ENCODE results near the gene SEMA4C.

Gene SEMA4C

GRCh38 chr2:96819876-96820511 lies 49.9 kb downstream of the SEMA4C start:
- H3K27ac ChIP-seq = no peak overlapping the region
- no peak for TF ChIP-seq CTCF (conservative IDR thresholded peaks at IDR 0.05)
- no peak for TF ChIP-seq ZFX (IDR thresholded peaks at IDR 0.05)

- no peak for TF ChIP-seq ZFX (IDR thresholded peaks at IDR 0.05)
- no peak overlapping the region for H3K27ac ChIP-seq
Observed at GRCh38 chr2:96819128-96819875, 50.6 kb downstream of the SEMA4C start.

- TF ChIP-seq CTCF (conservative IDR thresholded peaks at IDR 0.05) = no peak
- no peak for TF ChIP-seq ZFX (IDR thresholded peaks at IDR 0.05)
- H3K27ac ChIP-seq = peak overlapping the region; percentile 90
Observed at GRCh38 chr2:96817882-96818281, 52.0 kb downstream of the SEMA4C start.

- TF ChIP-seq CTCF (conservative IDR thresholded peaks at IDR 0.05) (no peak), ZFX (IDR thresholded peaks at IDR 0.05) (peak; percentile 27; the same call in 1 of the 2 replicates)
- H3K27ac ChIP-seq = peak overlapping the region; percentile 90
Observed at GRCh38 chr2:96816836-96817702, 52.8 kb downstream of the SEMA4C start.

GRCh38 chr2:96816127-96816835 lies 53.6 kb downstream of the SEMA4C start, which contains the start of gene CNNM3:
TSS of gene CNNM3 (plus strand) at chr2:96816268. CDS start at chr2:96816278, 10 bp downstream.
- TF ChIP-seq ZFX (IDR thresholded peaks at IDR 0.05) (peak; percentile 50), CTCF (conservative IDR thresholded peaks at IDR 0.05) (peak; percentile 63)
- peak within 1 kb of the TSS; percentile 90 for H3K27ac ChIP-seq

- TF ChIP-seq CTCF (conservative IDR thresholded peaks at IDR 0.05) = no peak
- TF ChIP-seq ZFX (IDR thresholded peaks at IDR 0.05) = no peak
- peak overlapping the region; percentile 90 for H3K27ac ChIP-seq
Observed at GRCh38 chr2:96815326-96816126, 54.4 kb downstream of the SEMA4C start.

Data from C4-2B (cell line).